Mucosa of rectum (tissue), 2 donors: ENCODE results near the gene EMD.

ENCODE experiments used
- H3K27ac ChIP-seq, 2 donors: one replicate each; pipeline ENCODE4 v1.7.0; 2013; ENCODE audit warnings: inconsistent platforms in 2 of 2, low read depth in 2 of 2, low read length in 2 of 2
- H3K27me3 ChIP-seq, 2 donors: one replicate each; pipeline ENCODE4 v1.7.0; 2013; ENCODE audit warnings: low read length in 2 of 2; ENCODE audit not compliant: control insufficient read depth in 2 of 2, insufficient read depth in 2 of 2
- H3K36me3 ChIP-seq, 2 donors: one replicate each; pipeline ENCODE4 v1.7.0; 2013; ENCODE audit warnings: low read length in 2 of 2; ENCODE audit not compliant: control insufficient read depth in 2 of 2, insufficient read depth in 2 of 2
- H3K4me1 ChIP-seq, 2 donors: one replicate each; pipeline ENCODE4 v1.7.0; 2013; ENCODE audit warnings: low read length in 2 of 2, mild to moderate bottlenecking in 1 of 2; ENCODE audit not compliant: control insufficient read depth in 2 of 2, insufficient read depth in 2 of 2
- H3K4me3 ChIP-seq, 2 donors: one replicate each; pipeline ENCODE4 v1.7.0; 2013; ENCODE audit warnings: low read length in 2 of 2
- H3K9ac ChIP-seq, 2 donors: one replicate each; pipeline ENCODE4 v1.7.0; 2013; ENCODE audit warnings: low read length in 2 of 2, low read depth in 1 of 2, mild to moderate bottlenecking in 1 of 2
- H3K9me3 ChIP-seq, 2 donors: one replicate each; pipeline ENCODE4 v1.7.0; 2013; ENCODE audit warnings: low read length in 2 of 2; ENCODE audit not compliant: control insufficient read depth in 2 of 2
- donor health status: healthy.
- donor health status: Normal muscosa, but diverticular disease.

The EMD gene

DNA sequence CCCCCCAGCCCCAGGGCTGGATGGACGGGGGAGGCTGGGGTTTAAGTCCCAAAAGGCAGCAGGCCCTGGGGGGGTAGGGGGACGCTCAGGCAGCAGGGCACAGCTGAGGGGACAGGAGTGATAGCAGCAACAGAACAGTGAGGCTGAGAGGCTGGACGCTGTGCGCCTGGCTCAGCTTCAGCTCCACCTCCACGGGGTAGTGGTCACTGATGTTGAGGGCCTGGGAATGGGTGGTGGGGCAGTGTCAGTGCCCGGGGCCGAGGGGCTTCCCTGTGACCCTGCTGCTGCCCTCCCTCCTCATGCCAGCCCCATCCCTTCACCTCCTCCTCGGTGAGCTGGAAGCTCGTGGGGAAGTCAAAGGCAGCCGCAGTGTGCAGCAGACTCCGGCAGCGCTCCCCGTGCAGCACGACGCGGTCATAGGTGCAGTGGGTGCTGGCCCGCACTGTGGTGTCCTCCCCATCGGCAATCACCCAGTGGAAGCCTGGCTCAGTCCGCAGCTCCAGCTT, 23.6 kb downstream of the EMD start:
- Histone ChIP-seq H3K27ac (no peak overlapping the region), H3K27me3 (no peaks in the 10 kb centered on the region)

DNA sequence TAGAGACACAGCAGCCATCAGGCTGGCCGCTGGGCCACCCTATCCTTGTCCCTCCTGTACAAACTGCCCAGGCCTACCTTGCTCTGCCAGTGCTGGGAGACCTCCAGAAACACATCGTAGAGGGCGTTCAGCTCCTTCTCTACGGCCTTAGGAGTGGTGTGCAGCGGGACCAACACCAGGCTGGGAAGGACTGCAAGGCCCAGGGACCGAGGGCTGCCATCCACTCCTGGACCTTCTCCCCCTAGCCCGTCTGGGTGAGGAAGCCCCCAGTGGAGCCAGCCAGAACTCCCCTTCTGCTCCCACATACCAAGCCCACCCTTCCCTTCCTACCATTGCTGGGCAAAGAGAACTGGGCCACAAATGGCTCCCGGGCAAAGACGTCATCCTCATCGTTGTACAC, 24.1 kb downstream of the EMD start:
- peaks cover 19 to 24% of the 10 kb centered on the region in 2 donors for H3K36me3 ChIP-seq
- no peak overlapping the region for H3K27ac ChIP-seq
- no peak overlapping the region for H3K9ac ChIP-seq
- H3K9me3 ChIP-seq, result no peaks in the 10 kb centered on the region
- no peak overlapping the region for H3K4me3 ChIP-seq
- H3K4me1 ChIP-seq, result peaks cover 6 to 12% of the 10 kb centered on the region in 2 donors
- no peaks in the 10 kb centered on the region for H3K27me3 ChIP-seq

More for the DNA sequence above, 23.6 kb downstream of the EMD start:
- H3K9me3 ChIP-seq, result no peaks in the 10 kb centered on the region
- peaks cover 19 to 24% of the 10 kb centered on the region in 2 donors for H3K36me3 ChIP-seq
- no peak overlapping the region for H3K4me3 ChIP-seq
- H3K4me1 ChIP-seq, result peaks cover 5 to 12% of the 10 kb centered on the region in 2 donors
- H3K9ac ChIP-seq, result no peak overlapping the region

DNA sequence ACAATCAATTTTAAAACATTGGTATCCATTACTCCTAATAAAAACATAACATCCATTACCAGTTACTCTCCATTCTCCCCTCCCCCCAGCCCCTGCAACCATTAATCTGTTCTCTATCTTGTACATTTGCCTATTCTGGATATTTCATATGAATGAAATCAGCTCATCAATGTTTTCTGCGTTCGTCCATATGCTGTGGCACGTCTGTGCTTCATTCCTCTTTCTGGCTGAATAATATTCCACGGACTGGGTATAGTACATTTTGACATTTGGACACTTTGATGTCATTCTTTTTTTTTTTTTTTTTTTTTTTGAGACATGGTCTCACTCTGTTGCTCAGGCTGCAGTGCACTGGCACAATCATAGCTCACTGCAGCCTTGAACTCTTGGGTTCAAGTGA, 24.8 kb downstream of the EMD start:
- no peak overlapping the region for H3K9ac ChIP-seq
- H3K36me3 ChIP-seq, result peaks cover 19 to 24% of the 10 kb centered on the region in 2 donors
- H3K4me3 ChIP-seq, result no peak overlapping the region
- no peaks in the 10 kb centered on the region for H3K9me3 ChIP-seq
- H3K27ac ChIP-seq, result no peak overlapping the region
- H3K4me1 ChIP-seq, result peaks cover 7 to 14% of the 10 kb centered on the region in 2 donors
- no peaks in the 10 kb centered on the region for H3K27me3 ChIP-seq

DNA sequence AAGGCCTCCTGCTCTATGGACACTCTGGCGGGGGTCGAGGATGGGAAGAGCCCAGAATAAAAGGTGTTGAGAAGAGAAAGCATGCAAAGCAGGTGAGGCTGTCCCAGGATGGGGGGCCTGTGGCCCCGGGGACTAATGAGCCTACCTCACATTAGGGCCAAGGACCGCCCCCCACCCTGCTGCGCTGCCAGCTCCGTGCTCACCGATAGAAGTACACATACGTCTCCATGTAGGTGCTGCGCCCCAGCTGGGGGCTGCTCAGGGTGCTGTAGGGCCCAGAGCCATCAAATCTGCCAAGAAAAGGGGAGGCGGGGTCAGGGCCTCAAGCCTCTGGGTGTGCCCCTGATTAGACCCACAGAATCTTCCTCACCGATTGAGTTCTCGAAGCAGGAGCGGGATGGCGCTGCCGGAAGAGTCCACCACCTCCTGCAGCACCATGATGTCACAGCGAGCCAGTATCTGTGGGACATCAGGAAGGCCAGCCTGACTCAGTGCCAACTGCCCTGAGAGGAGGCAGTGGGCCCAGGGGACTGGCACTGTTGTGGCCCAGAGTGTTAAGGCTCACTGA, 25.6 kb downstream of the EMD start:
- Histone ChIP-seq H3K4me1 (peaks cover 9 to 11% of the 10 kb centered on the region in 2 donors), H3K9ac (no peak overlapping the region), H3K27ac (no peak overlapping the region), H3K27me3 (no peaks in the 10 kb centered on the region), H3K4me3 (no peak overlapping the region), H3K9me3 (no peaks in the 10 kb centered on the region), H3K36me3 (peaks cover 11 to 17% of the 10 kb centered on the region in 2 donors)

DNA sequence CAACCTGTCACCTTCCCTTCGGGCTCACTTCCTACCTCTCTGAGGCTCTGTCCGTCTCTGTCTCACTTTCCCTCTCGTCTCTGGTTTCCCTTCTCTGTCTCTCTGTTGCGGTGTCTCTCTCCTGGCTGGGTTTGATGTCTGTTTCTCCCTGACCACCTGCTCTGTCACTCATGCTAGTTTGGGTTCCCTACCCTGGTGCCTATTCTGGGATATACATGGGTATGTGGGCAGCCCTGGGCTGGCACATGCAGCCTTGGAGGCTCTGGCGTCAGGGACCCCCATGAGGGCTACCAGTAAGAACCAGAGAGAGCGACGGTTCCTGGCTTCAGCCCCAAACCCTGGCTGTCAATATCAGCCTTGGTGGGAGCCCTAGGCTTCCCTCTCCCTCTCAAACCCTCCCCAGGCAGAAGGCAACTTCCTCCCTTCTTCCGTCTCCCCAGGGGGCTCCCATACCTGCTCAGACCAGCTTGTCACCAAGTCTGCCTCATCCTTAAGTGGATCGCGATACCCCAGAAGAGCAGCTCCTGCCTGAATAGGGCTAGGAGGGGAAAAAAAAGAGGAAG, 29.6 kb downstream of the EMD start:
- H3K36me3 ChIP-seq, result no peaks in the 10 kb centered on the region
- peak overlapping the region; percentile 62 to 67 for H3K4me3 ChIP-seq
- H3K9ac ChIP-seq, result peak overlapping the region; percentile 38 to 68
- peaks cover 13 to 20% of the 10 kb centered on the region in 2 donors for H3K4me1 ChIP-seq
- peak overlapping the region; percentile 81 to 86 for H3K27ac ChIP-seq
- H3K27me3 ChIP-seq, result peaks cover 0 to 3% of the 10 kb centered on the region in 2 donors
- H3K9me3 ChIP-seq, result no peaks in the 10 kb centered on the region

- H3K36me3 ChIP-seq, result no peaks in the 10 kb centered on the region
- peak within 1 kb of the TSS; percentile 61 to 68 for H3K9ac ChIP-seq
- H3K4me1 ChIP-seq, result peaks cover 13 to 20% of the 10 kb centered on the region in 2 donors
- H3K9me3 ChIP-seq, result no peaks in the 10 kb centered on the region
- H3K27ac ChIP-seq, result peak within 1 kb of the TSS; percentile 81 to 86
- peak within 1 kb of the TSS; percentile 62 to 67 for H3K4me3 ChIP-seq
- H3K27me3 ChIP-seq, result peaks cover 0 to 3% of the 10 kb centered on the region in 2 donors
These were observed 30.3 kb downstream of the EMD start, which contains the start of gene DNASE1L1 for GRCh38 chrX:154409222-154409871. Gene DNASE1L1 (minus strand): TSS chrX:154409254. CDS start chrX:154405568, 3,686 bp downstream.

DNA sequence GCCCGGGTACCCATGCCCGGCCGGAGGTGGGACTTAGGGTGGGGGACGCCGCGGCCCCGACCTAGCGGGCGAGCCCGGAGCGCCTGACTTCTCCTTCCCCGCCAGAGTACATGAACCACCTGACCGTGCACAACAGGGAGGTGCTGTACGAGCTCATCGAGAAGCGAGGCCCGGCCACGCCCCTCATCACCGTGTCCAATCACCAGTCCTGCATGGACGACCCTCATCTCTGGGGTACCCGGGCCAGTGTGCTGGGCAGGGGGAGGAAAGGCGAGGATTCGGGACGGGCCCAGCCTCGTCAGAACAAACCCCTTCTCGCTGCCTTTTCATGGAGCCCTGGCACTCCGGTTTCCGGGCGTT, 32.9 kb downstream of the EMD start:
- Histone ChIP-seq H3K27me3 (peaks cover 0 to 3% of the 10 kb centered on the region in 2 donors), H3K9me3 (no peaks in the 10 kb centered on the region), H3K27ac (peak overlapping the region; percentile 87 to 89), H3K4me3 (peak overlapping the region; percentile 71 to 76), H3K36me3 (no peaks in the 10 kb centered on the region), H3K4me1 (peaks cover 13 to 20% of the 10 kb centered on the region in 2 donors), H3K9ac (peak overlapping the region; percentile 70 to 85)

- peaks cover 13 to 20% of the 10 kb centered on the region in 2 donors for H3K4me1 ChIP-seq
- H3K27ac ChIP-seq, result peak overlapping the region; percentile 87 to 89
- no peaks in the 10 kb centered on the region for H3K36me3 ChIP-seq
- H3K9ac ChIP-seq, result peak overlapping the region; percentile 70 to 85
- peak overlapping the region in 1 of 2 donors; percentile 76 for H3K4me3 ChIP-seq
- H3K27me3 ChIP-seq, result peaks cover 0 to 3% of the 10 kb centered on the region in 2 donors
- H3K9me3 ChIP-seq, result no peaks in the 10 kb centered on the region
These were observed 33.4 kb downstream of the EMD start for GRCh38 chrX:154412468-154412867.

GRCh38 chrX:154413142-154413541, 34.0 kb downstream of the EMD start:
- peak overlapping the region; percentile 87 to 89 for H3K27ac ChIP-seq
- no peak overlapping the region for H3K4me3 ChIP-seq
- H3K9me3 ChIP-seq, result no peaks in the 10 kb centered on the region
- peaks cover 12 to 20% of the 10 kb centered on the region in 2 donors for H3K4me1 ChIP-seq
- no peaks in the 10 kb centered on the region for H3K36me3 ChIP-seq
- H3K9ac ChIP-seq, result no peak overlapping the region
- H3K27me3 ChIP-seq, result peaks cover 0 to 3% of the 10 kb centered on the region in 2 donors

DNA sequence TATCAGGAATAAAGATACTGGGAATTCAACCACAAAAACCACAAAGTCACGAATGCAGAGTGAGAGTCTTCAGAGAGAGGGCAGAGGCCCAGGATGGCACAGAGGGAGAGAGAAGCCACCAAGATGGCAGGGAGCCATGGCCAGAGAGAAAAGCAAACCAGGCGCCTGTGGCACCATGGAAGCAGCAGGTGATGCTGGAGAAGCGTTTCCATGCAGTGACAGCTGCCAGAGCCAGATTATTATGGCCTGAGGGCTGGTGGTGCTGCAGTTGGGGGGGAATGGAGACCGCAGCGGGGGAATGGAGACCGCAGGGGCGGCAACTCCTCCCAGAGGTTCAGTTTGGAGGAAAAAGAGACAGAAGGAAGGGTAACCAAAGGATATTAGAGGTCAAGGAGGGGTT, 38.1 kb downstream of the EMD start:
- H3K27me3 ChIP-seq, result peaks cover 0 to 3% of the 10 kb centered on the region in 2 donors
- no peaks in the 10 kb centered on the region for H3K36me3 ChIP-seq
- H3K9me3 ChIP-seq, result no peaks in the 10 kb centered on the region
- no peak overlapping the region for H3K4me3 ChIP-seq
- no peak overlapping the region for H3K9ac ChIP-seq
- peaks cover 6 to 8% of the 10 kb centered on the region in 2 donors for H3K4me1 ChIP-seq
- H3K27ac ChIP-seq, result no peak overlapping the region
